T-helper 22 cell (primary cell): ENCODE measurements around the gene MLNR.

ENCODE experiments used
- DNase-seq: peaks from one replicate; pipeline ENCODE4 v3.0.0-alpha.2; 2020; ENCODE audit warnings: low read depth

Gene MLNR, protein sequence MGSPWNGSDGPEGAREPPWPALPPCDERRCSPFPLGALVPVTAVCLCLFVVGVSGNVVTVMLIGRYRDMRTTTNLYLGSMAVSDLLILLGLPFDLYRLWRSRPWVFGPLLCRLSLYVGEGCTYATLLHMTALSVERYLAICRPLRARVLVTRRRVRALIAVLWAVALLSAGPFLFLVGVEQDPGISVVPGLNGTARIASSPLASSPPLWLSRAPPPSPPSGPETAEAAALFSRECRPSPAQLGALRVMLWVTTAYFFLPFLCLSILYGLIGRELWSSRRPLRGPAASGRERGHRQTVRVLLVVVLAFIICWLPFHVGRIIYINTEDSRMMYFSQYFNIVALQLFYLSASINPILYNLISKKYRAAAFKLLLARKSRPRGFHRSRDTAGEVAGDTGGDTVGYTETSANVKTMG

DNA sequence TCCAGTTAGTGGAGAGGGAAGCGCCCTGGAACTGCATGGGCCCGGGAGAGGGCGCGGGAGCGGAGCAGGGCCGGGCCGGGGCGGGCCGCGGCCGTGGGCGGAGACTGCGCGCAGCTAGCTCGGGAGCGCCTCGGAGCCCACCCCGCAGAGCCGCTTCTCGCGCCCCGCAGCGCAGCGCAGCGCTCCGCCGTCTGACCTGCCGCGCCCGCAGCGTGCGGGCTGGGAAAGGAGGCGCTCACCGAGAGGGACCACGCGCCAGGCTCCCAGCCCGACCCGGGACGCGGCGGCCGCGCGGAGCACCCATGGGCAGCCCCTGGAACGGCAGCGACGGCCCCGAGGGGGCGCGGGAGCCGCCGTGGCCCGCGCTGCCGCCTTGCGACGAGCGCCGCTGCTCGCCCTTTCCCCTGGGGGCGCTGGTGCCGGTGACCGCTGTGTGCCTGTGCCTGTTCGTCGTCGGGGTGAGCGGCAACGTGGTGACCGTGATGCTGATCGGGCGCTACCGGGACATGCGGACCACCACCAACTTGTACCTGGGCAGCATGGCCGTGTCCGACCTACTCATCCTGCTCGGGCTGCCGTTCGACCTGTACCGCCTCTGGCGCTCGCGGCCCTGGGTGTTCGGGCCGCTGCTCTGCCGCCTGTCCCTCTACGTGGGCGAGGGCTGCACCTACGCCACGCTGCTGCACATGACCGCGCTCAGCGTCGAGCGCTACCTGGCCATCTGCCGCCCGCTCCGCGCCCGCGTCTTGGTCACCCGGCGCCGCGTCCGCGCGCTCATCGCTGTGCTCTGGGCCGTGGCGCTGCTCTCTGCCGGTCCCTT lies at the start of gene MLNR:
TSS of gene MLNR (plus strand) at position 303 of the 820 bp plus-strand sequence. CDS start at position 303, 0 bp downstream.
- DNase-seq, result no peak

DNA sequence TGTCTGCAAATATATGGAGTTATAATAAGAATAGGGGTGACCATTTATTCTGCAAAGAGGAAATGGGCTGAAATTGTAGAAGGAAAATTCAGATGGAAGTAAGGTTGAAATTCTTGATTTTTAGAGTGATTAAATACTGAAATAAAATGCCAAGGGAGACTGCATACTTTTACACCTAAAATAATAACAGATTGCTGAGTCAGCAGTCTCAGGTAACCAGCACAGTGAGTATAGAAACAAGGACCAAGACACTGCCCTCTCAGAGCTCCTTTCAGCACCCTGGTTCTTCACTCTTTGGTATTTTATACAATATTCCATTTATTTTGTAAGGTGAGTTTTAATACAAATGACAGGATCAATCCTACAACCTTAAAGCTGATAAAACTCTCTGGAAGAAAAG lies 48.8 kb upstream of the MLNR start:
- DNase-seq, result no peak

GRCh38 chr13:49183672-49184325 lies 36.3 kb upstream of the MLNR start:
- no peak for DNase-seq

DNA sequence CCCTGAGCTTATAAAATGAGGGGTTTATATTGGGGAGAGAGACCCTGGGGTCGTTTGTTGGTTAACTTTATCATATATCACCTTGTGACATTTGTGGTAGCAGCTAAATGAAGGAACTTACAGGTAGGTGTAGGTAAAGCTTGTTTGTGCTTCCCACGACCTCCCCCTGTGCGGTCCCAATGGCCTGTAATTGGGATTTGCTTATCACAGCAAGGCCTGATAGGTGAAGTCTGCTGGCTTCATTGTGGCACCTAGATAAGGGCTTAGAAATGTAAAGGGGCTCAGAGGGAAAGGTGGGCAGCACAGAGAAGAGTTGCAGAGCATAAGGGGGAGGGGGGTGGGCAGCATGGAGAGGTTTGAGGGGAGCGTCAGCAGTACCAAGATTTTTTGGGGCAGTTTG lies 35.5 kb upstream of the MLNR start:
- no peak for DNase-seq

DNA sequence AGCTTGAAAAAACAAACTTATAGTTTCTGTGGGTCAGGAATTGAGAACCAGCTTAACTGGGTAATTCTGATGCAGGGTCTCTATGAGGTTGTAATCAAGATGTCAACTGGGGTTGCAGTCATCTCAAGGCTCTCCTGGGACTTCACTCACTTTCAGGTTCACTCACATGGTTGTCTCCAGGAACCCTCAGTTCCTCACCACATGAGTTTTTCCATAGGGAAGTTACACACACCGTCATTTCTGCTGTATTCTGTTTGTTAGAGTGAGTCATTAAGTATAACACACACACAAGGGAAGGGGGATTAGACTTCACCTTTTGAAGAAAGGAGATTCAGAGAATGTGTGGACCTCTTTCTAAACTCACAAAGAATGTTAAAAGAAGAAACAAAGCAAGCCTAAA lies 34.9 kb upstream of the MLNR start:
- no peak for DNase-seq

GRCh38 chr13:49190901-49191300 lies 29.2 kb upstream of the MLNR start:
- DNase-seq, result no peak

DNA sequence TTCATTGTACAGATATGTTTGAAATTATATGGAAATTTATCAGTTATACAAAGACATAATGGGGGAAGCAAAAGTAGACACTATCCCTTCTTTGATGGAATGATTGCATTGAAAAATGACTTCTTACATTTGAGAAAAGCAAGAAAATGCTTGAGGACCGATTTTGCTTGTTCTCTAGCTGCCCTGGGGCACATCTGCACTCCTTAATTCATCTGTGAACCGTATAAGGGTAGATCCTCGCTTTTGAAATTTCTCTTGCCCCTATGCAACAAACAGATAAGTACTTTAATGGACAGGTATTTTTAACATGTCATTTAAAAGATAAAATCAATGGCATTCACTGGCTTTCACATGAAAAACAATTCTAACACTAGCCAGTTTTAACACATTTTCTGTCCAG lies 13.5 kb upstream of the MLNR start:
- no peak for DNase-seq

DNA sequence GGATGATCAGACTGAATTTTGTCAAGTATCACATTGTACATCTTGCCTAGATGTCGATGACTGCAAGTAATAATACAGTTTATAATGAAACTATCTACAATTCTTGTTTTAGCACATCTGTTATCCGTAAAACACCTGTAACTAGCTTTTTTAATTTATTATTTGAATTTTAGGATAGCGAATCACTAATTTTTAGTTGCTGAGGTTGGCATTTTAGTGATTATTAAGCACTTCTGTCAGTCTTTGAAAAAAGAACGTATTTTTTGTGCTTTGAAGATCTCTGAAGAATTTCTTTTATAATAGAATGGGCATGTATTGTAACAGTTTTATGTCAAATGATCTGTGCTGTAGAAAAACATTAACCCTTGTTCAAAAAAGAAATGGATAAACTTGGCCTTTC lies 11.5 kb upstream of the MLNR start:
- DNase-seq, result no peak

DNA sequence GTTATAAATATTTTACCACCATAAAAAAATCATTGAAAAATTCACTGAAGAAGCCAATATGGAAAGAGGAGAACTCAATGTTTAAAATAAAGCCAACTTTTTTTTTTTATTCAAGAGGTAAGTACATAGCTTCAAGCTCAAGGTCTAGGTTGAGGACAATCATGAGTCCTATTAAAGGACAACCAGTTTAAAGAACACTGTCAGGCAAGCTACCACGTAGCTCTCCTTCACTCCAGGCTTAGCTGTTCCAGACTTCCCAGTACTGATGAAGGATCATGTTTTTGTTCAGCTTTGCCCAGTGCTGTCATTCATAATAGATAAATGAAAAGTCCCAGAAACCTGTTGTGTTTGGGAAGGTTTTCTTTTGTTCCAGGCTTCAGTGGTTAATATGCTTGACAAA lies 10.0 kb upstream of the MLNR start:
- no peak for DNase-seq

DNA sequence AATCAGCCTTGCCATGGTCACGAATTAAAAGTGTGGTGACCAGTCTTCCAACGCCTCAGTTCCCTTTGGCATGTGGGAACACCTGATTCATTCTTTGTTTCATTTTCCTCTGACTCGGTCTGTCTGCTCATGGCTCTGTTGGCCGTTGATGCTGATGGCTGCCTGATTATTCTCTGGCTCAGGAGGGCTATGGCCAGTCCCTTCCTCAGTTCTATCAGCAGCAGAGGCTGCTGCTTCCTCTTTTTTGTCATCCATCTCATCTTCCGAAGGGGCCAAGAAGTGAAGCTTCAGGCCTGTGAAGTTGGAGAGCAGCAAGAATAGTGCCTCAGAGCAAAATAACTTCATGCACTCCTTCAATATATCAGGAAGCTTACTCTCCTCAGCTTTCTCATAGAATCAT lies 9.5 kb upstream of the MLNR start:
- no peak for DNase-seq

- no peak for DNase-seq
These were observed 6.6 kb upstream of the MLNR start for GRCh38 chr13:49213539-49213938.

- no peak for DNase-seq
These were observed 5.9 kb upstream of the MLNR start for GRCh38 chr13:49213997-49214916.

DNA sequence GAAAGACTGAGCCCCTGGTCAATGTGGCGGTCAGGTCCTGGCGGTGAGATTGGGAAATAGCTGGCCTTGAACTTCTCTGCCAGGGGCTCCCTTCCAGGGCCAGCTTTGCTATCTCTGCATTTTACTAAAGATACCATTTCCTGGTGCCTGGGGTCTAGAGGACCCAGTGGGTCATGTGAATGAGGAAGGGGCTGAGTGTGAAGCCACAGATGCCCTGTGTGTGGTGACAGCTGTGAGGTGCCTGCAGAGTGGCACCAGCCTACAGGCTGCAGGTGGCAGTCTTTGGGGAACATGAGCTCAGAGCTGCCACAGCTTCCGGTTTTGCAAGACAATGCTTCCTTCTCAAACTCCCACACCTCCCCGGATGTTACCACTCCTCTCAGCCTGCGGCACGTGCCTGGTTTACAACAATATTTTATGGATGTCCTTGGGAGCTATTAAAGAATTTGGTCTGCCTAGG lies 5.2 kb upstream of the MLNR start:
- no peak for DNase-seq

DNA sequence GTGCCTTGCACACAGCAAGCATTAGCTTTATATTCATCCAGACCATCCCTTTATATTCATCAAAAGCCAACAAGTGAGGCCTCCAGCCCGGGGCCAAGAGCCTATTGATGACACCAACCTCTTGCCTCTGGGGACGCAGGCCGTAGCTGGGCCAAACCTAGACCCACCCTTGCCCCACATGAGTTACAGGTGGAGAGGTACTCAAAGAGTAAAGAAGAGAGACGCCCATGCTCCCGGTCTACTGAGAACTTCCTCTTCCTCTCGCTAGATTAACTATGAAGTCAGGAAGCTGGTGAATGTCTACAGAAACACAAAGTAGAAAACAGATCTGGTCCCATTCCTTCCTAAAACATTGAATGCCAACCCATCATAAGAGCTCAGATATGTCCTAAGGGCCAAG lies 3.8 kb upstream of the MLNR start:
- no peak for DNase-seq

DNA sequence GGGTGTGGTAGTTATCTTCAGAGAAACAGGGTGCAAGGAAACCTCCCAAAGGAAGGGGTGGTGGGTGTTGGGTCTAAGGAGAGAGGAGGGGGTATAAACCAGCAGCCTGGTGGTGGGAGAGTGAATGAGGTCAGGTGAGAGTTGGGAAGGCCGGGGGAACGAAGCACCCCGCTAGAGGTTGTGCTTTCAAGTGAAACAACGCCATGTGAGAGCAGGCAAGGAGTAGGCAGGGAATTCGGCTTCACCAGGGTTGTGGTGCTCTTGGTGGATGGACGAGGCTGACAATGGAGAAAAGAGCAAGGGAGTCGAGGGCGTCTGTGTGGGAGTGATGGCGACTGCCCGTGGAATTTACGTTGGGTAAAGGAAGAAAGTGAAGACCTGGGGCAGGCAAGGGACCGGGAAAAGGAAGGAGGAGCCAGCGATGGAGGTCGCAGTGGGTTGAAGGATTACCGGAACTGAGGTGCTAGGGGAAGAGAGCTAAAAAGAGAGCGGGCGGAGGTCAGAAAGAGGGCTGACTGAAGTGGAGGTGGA lies 2.1 kb upstream of the MLNR start:
- DNase-seq, result no peak

DNA sequence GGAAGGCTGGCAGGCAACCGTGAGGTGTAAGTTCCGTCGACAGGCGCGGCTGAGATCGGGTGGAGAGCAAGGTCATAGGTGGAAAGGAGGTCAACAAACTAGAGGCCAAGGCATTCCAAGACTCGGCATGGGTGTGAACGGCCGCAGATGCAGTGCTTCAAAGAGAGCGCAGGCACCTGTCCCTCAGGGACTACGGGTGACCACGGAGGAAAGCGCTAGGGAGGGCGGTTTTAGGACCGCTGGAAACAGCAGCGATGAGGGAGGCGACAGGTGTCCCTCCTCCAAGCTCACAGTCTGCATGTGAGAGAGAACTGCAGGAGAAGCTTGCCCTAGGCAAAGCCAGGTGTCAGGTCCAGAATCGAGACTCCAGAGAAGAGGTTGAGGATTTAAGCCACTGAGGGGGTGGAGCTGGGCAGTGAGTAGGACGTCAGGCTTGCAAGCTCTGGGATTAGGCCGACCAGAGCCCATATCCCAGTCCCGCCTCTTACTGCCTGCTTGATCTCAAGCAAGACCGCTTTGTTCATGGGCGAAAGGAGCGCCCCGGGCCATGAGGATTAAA lies 1.6 kb upstream of the MLNR start:
- no peak for DNase-seq

GRCh38 chr13:49219647-49220035 lies 497 bp upstream of the MLNR start:
- DNase-seq, result no peak

DNA sequence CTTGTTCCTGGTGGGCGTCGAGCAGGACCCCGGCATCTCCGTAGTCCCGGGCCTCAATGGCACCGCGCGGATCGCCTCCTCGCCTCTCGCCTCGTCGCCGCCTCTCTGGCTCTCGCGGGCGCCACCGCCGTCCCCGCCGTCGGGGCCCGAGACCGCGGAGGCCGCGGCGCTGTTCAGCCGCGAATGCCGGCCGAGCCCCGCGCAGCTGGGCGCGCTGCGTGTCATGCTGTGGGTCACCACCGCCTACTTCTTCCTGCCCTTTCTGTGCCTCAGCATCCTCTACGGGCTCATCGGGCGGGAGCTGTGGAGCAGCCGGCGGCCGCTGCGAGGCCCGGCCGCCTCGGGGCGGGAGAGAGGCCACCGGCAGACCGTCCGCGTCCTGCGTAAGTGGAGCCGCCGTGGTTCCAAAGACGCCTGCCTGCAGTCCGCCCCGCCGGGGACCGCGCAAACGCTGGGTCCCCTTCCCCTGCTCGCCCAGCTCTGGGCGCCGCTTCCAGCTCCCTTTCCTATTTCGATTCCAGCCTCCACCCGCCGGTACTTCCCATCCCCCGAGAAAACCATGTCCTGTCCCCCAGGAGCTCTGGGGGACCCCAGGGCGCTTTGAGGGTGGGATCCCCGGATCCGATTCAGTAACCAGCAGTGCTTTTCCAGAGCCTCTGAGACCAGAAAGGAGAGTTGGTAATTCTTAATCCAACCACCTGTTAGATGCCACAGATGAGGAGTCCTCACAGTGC lies 885 bp downstream of the MLNR start:
- no peak for DNase-seq

- DNase-seq, result no peak
These were observed 1.4 kb downstream of the MLNR start for GRCh38 chr13:49221590-49221965.
